ENCODE data around the gene UBASH3B.
"Not testable (repeated sequence)": the region's sequence is repeated elsewhere in the genome, so short reads cannot be mapped to it uniquely, and the experiment has no call there.

Gene UBASH3B, protein sequence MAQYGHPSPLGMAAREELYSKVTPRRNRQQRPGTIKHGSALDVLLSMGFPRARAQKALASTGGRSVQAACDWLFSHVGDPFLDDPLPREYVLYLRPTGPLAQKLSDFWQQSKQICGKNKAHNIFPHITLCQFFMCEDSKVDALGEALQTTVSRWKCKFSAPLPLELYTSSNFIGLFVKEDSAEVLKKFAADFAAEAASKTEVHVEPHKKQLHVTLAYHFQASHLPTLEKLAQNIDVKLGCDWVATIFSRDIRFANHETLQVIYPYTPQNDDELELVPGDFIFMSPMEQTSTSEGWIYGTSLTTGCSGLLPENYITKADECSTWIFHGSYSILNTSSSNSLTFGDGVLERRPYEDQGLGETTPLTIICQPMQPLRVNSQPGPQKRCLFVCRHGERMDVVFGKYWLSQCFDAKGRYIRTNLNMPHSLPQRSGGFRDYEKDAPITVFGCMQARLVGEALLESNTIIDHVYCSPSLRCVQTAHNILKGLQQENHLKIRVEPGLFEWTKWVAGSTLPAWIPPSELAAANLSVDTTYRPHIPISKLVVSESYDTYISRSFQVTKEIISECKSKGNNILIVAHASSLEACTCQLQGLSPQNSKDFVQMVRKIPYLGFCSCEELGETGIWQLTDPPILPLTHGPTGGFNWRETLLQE

DNA sequence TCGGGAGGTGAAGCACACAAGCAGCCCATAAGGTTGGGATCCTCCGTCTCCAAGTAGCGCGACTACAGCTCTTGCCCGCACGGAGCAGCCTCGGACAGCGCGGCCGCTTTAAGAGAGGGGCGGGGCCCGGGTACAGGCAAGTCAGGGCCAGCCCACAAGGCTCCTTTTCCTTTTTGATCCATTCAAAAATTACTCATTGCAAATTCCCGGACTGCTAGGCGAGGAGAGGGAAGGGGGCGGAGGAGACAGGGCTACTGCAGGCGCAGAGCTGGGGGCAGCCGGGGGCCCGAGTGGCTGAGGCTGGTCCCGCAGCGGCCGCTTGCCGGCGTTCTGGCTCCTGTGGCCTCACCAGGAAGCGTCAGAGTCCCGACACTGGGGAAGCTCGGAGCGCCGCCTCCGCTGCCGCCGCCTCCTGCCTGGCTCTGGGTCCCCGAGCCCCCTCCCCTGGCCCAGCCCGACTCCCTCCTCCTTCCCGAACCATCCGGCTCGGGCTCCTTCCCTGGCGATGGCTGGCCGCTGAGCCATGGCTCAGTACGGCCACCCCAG lies at the start of gene UBASH3B:
Gene UBASH3B (plus strand): TSS at position 196 of the 546 bp plus-strand sequence. CDS start 328 bp downstream, at position 524.
- peak; percentile 82 for DNase-seq
- peaks cover 41% of the 10 kb centered on the region for H3K4me1 Mint-ChIP-seq (ENCODE audit: low read depth)
- peak within 1 kb of the TSS; percentile 89 for H3K4me3 Mint-ChIP-seq
- H3K36me3 Mint-ChIP-seq (ENCODE audit: low read depth): peaks cover 12% of the 10 kb centered on the region
- H3K9me3 Mint-ChIP-seq: no peaks in the 10 kb centered on the region
- H3K27me3 Mint-ChIP-seq: peaks cover 5% of the 10 kb centered on the region
- H3K27ac Mint-ChIP-seq: peak within 1 kb of the TSS; percentile 93

DNA sequence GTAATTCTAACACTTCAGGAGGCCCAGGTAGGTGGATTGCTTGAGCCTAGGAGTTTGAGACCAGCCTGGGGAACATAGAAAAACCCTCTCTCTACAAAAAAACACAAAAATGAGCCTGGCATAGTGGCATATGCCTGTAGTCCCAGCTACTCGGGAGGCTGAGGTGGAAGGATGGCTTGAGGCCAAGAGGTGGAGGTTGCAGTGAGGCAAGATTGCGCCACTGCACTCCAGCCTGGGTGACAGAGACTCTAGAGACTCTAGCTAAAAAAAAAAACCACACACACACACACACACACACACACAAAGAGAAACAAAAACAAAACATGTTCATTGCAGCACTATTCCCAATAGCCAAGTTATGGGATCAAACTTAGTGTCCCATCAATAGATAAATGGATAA lies 48.4 kb upstream of the UBASH3B start:
- not testable (repeated sequence) for H3K9me3 Mint-ChIP-seq; H3K27me3 Mint-ChIP-seq; H3K36me3 Mint-ChIP-seq (ENCODE audit: low read depth); DNase-seq; H3K4me1 Mint-ChIP-seq (ENCODE audit: low read depth); H3K4me3 Mint-ChIP-seq; H3K27ac Mint-ChIP-seq

DNA sequence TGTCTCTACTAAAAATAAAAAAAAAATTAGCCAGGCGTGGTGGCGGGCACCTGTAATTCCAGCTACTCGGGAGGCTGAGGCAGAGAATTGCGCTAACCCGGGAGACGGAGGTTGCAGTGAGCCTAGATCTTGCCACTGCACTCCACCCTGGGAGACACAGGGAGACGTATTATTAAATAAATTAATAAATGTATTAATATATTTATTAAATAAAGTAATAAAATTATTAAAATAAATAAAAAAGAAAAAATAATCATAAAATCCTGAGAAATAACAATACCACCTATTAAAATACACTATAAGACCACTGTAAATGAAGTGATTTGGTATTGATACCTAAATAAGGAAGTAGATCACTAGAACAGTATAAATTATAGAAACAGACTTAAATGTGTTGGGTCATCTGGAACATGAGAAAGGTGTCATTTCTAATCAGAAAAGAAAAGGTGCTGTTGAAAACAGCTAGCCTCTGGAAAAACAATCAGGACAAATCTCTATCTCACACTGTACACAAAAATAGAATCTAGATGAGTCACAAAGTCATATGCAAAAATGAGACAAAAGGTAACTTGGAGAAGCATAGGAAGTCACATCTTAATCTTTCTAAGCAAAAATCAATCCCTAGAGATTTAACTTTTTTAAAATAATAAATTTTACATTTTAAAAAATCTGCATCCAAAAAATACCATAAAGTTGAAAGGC lies 43.2 kb upstream of the UBASH3B start:
- Mint-ChIP-seq H3K36me3 (ENCODE audit: low read depth) (no peaks in the 10 kb centered on the region), H3K27me3 (no peaks in the 10 kb centered on the region), H3K4me3 (no peak overlapping the region), H3K4me1 (ENCODE audit: low read depth) (peaks cover under 1% of the 10 kb centered on the region), H3K27ac (no peak overlapping the region), H3K9me3 (no peaks in the 10 kb centered on the region)
- no peak for DNase-seq

DNA sequence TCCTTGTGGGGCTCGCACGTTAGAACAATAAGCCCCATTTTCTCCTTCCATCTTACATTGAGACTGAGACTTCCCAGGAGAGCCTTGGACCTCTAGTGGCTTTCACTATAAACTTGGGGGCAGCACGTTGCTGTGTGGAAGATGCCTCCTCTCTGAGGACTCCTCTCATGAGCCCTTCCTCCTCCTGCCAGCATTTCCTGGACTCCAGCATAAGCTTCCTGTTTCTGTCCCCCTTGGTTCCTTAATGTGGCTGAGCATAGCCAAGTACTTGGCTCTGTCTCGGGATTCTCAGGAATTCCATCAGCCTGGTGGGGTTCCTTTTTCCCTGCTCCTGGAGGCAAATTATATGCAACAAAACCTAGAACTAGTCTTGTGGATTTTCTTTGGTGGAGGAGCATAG lies 38.8 kb upstream of the UBASH3B start:
- H3K4me1 Mint-ChIP-seq (ENCODE audit: low read depth): peaks cover 3% of the 10 kb centered on the region
- no peaks in the 10 kb centered on the region for H3K27me3 Mint-ChIP-seq
- no peak for DNase-seq
- H3K9me3 Mint-ChIP-seq: no peaks in the 10 kb centered on the region
- no peak overlapping the region for H3K4me3 Mint-ChIP-seq
- H3K27ac Mint-ChIP-seq: no peak overlapping the region
- no peaks in the 10 kb centered on the region for H3K36me3 Mint-ChIP-seq (ENCODE audit: low read depth)

DNA sequence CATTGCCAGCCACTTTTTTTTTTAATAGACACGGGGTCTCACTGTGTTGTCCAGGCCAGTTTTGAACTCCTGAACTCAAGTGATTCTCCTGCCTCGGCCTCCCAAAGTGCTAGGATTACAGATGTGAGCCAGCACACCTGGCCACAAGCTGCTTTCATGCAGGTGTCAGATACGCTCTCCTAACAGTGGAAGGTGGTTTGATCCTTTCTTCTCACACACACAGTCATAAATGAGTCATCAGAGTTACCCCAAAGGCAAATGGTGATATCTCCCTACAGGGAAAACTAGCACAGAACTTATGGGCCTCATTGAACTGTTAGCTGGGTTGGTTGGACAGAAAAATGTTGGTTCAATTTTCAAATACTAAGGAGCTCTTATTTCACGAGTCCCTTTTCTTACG lies 38.2 kb upstream of the UBASH3B start:
- peaks cover 3% of the 10 kb centered on the region for H3K4me1 Mint-ChIP-seq (ENCODE audit: low read depth)
- no peaks in the 10 kb centered on the region for H3K9me3 Mint-ChIP-seq
- no peak for DNase-seq
- H3K4me3 Mint-ChIP-seq: no peak overlapping the region
- no peaks in the 10 kb centered on the region for H3K36me3 Mint-ChIP-seq (ENCODE audit: low read depth)
- no peak overlapping the region for H3K27ac Mint-ChIP-seq
- H3K27me3 Mint-ChIP-seq: no peaks in the 10 kb centered on the region

DNA sequence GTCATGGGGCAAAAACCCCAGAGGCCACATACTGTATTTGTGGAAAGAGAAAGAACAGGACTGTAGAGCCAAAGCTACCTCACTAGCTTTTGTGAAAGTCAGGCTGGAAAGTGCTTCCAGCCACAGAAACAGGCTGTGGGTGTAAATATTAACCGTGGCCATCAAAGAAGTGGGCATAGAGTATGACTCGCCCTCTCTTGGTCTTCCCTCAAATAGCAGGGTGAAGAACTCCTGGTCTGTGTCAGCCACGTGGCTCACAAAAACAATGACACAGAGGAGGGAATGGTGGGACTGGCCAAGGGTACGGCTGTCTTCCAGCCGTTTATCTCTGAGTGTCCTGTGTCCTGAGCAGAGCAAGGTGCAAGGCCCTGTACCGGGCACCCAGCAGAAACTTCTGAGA lies 37.6 kb upstream of the UBASH3B start:
- Mint-ChIP-seq H3K4me1 (ENCODE audit: low read depth) (peaks cover 3% of the 10 kb centered on the region), H3K9me3 (no peaks in the 10 kb centered on the region), H3K27me3 (no peaks in the 10 kb centered on the region), H3K4me3 (no peak overlapping the region), H3K36me3 (ENCODE audit: low read depth) (no peaks in the 10 kb centered on the region), H3K27ac (no peak overlapping the region)
- no peak for DNase-seq

DNA sequence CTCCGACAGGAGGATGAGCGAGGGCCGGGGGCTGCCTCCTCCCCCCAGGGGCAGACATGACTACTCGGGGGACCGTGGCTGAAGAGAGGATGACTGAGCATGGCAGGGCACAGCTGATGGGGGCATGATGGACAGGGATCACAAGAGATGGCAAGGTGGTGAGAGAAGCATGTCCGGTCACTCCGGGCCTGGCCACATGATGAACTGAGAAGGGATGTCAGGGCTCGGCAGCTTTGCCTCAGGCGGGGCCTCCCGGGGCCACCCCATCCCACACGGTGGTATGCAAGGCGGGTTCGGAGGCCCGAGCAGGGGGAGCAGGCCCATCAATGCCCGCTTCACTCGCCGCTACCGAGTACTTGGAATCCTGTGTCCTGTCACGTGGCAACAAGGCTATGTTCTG lies 36.6 kb upstream of the UBASH3B start:
- no peak overlapping the region for H3K4me3 Mint-ChIP-seq
- no peaks in the 10 kb centered on the region for H3K36me3 Mint-ChIP-seq (ENCODE audit: low read depth)
- H3K27ac Mint-ChIP-seq: no peak overlapping the region
- DNase-seq: no peak
- H3K4me1 Mint-ChIP-seq (ENCODE audit: low read depth): peaks cover 3% of the 10 kb centered on the region
- no peaks in the 10 kb centered on the region for H3K9me3 Mint-ChIP-seq
- H3K27me3 Mint-ChIP-seq: no peaks in the 10 kb centered on the region

DNA sequence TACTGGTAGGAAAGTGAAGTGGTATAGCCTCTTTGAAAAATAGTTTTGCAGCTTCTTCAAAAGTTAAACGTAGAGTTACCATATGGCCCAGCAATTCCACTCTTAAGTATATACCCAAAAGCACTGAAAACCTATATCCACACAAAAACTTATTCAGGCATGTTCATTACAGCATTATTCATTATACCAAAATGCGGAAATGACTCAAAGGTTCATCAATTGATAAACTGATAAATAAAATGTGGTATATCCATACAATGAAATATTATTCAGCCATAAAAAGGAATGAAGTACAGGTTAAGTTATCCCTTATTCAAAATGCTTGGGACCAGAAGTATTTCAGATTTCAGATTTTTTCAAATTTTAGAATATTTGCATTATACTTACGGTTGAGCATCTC lies 35.8 kb upstream of the UBASH3B start:
- no peaks in the 10 kb centered on the region for H3K36me3 Mint-ChIP-seq (ENCODE audit: low read depth)
- DNase-seq: no peak
- H3K9me3 Mint-ChIP-seq: no peaks in the 10 kb centered on the region
- no peak overlapping the region for H3K27ac Mint-ChIP-seq
- peaks cover 3% of the 10 kb centered on the region for H3K4me1 Mint-ChIP-seq (ENCODE audit: low read depth)
- no peaks in the 10 kb centered on the region for H3K27me3 Mint-ChIP-seq
- H3K4me3 Mint-ChIP-seq: no peak overlapping the region

DNA sequence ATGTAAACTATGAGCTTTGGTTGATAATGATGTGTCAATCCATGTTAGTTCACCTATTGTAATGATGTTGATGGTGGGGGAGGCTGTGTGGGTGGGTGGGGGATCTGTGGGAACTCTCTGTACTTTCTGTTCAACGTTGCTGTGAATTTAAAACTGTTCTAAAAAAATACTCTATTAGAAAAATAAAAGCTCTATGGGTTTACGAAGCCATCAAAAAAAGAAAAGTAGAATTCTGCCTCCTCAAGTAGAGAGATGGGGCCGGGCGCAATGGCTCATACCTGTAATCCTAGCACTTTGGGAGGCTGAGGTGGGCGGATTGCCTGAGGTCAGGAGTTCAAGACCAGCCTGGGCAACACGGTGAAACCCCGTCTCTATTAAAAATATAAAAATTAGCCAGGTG lies 30.0 kb upstream of the UBASH3B start:
- H3K9me3 Mint-ChIP-seq: not testable (repeated sequence)

DNA sequence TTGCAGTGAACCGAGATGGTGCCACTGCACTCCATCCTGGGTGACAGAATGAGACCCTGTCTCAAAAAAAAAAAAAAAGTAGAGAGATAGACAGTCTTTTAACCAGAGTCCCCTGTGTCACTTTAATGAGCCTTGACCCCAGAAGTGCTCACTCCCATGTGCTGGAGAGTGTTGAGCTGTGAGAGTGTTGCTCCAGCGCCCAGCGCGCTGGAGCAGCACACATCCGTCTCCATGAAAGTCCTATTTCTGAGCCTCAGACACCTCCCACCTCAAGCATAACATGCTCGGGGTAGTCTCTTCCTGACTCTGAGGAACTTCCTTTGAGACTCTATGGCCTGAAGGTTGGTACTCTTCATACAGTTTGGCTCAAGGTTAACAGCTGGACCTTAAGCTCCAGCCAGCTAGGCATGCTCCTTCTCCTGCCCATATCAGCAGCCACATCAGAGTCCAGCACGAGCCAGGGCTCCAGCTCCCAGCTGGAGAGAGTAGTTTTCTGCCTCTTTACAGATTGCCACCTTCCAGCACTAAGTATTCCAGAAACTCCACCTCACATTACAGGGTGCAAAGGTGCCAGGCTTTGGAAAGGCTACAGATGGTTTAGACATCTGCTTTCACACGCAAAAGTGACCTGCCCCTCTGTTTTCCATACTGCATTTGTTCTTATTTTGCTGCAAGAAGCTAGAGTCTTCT lies 29.4 kb upstream of the UBASH3B start:
- no peak overlapping the region for H3K4me3 Mint-ChIP-seq
- DNase-seq: no peak
- H3K9me3 Mint-ChIP-seq: no peaks in the 10 kb centered on the region
- no peaks in the 10 kb centered on the region for H3K27me3 Mint-ChIP-seq
- no peaks in the 10 kb centered on the region for H3K36me3 Mint-ChIP-seq (ENCODE audit: low read depth)
- no peak overlapping the region for H3K27ac Mint-ChIP-seq
- H3K4me1 Mint-ChIP-seq (ENCODE audit: low read depth): peaks cover 6% of the 10 kb centered on the region

More for the DNA sequence above, 30.0 kb upstream of the UBASH3B start:
- H3K27me3 Mint-ChIP-seq; DNase-seq; H3K36me3 Mint-ChIP-seq (ENCODE audit: low read depth); H3K4me3 Mint-ChIP-seq; H3K4me1 Mint-ChIP-seq (ENCODE audit: low read depth); H3K27ac Mint-ChIP-seq: not testable (repeated sequence)

DNA sequence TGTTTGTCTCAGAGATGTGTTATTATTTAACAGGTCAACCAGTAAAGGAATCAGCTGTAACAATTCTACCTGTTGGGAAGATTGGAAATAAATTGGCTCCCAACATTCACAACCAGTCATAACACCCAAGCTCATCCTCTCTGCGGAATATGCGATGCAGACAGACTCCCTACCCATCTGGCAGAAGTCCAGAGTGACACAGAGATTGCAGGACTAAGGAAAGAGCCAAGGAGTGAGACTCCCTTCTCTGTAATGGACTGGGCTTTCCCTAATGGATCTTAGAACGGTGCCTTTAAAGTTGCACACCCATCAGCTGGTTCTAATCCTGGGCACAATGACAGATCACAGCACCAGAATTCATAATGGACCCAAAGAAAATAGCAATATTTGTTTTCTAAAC lies 27.8 kb upstream of the UBASH3B start:
- H3K4me3 Mint-ChIP-seq: no peak overlapping the region
- no peaks in the 10 kb centered on the region for H3K9me3 Mint-ChIP-seq
- H3K36me3 Mint-ChIP-seq (ENCODE audit: low read depth): no peaks in the 10 kb centered on the region
- DNase-seq: no peak
- no peaks in the 10 kb centered on the region for H3K27me3 Mint-ChIP-seq
- no peak overlapping the region for H3K27ac Mint-ChIP-seq
- H3K4me1 Mint-ChIP-seq (ENCODE audit: low read depth): peaks cover 12% of the 10 kb centered on the region

DNA sequence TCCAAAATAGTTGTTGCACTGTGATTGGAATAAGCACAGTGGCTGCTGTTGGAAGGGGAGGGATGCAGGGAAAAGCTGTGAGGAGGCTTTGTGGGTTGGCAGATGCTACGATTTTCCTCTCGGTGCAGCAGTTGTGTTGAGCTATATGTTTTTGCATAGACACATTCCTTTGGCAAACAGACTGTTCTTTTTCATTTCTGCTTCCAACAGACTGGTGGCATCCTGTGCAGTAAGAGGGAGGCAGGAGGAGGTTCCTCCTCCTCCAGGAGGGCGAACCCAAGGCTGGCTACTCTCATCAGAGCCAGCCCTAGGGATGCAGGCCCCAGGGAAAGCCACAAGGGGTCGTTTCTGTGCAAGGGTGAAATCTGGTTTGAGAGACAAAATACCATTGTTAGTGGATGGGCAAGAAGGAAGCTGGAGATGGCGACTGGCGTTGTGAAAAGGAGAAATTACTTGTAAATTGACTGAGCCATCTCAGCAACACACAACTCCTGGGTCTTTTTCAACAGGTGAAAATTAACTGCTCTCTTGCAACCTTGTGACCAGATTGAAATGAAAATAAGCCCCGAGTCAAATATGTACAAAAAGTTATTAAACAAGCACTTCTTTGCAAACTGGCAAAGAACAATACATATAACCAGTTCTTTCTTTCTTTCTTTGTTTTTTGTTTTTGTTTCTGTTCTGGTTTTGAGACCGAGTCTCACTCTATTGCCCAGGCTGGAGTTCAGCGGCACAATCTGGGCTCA lies 26.5 kb upstream of the UBASH3B start:
- Mint-ChIP-seq H3K9me3 (no peaks in the 10 kb centered on the region), H3K27ac (no peak overlapping the region), H3K36me3 (ENCODE audit: low read depth) (no peaks in the 10 kb centered on the region), H3K4me1 (ENCODE audit: low read depth) (peaks cover 12% of the 10 kb centered on the region), H3K4me3 (no peak overlapping the region), H3K27me3 (no peaks in the 10 kb centered on the region)
- peak; percentile 80 for DNase-seq

DNA sequence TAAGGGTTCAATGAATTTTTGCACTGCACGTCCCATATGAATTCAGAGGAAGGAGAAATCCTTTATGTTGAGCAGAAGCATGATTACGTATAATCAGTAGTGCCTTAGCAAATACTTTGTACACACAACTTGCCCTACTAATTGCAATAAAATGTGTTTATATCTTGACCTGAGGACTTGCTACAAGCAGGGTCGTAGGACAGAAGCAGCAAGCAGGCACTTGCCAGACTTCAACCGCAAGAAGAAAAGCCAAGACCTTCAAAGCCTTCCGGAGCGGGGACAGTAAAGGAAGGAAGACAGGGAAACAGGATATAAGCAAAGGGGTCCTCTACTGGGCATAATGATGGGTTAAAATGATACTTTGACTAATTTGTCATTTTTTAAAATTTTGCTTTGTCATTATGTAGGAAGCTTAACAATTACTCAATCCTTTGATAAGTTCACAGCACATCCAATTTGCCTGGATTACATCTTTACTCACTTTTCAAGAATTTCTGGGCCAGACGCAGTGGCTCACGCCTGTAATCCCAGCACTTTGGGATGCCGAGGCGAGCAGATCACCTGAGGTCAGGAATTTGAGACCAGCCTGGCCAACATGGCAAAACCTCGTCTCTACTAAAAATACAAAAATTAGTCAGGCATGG lies 23.2 kb upstream of the UBASH3B start:
- Mint-ChIP-seq H3K9me3 (no peaks in the 10 kb centered on the region), H3K36me3 (ENCODE audit: low read depth) (no peaks in the 10 kb centered on the region), H3K4me1 (ENCODE audit: low read depth) (peaks cover 12% of the 10 kb centered on the region), H3K4me3 (no peak overlapping the region), H3K27me3 (no peaks in the 10 kb centered on the region), H3K27ac (no peak overlapping the region)
- DNase-seq: no peak
